Tongue (tissue), 2 donors: ENCODE data around the gene AHDC1. TPM values are rescaled to one million over a fixed set of nuclear protein-coding genes. Genes with fewer than 3 reads are reported as not detected.

Source experiments
- DNase-seq: peaks from one replicate; pipeline ENCODE4 v3.0.0-alpha.2; 2015
- total RNA-seq: library from RNA; depleted of rRNA; stranded (reverse); fragments of >200 nt; gene quantifications from one replicate; pipeline ENCODE4 v1.2.3, GENCODE V29; 2014

The AHDC1 gene
- total RNA-seq, 1 donor from 2014 or later: 50.8 TPM

DNA sequence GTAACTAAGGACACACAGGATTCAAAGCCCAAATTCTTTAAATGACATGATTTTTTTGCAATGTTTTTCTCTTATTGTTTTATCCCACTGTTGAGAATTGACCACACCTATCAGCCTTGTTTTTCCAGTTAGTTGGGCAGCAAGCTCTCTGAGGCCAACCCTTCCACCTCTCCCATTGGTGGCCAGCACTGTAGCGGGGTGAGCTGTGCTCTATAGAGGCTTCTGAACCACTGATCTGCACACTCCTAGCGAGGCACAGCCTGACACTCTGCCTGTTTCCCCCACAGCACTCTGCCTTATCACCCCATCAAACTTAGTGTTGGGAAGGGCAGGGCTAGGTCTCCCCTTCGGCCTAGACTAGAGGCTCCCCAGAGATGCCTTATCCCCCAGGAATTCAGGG, 19.5 kb downstream of the AHDC1 start:
- no peak for DNase-seq

DNA sequence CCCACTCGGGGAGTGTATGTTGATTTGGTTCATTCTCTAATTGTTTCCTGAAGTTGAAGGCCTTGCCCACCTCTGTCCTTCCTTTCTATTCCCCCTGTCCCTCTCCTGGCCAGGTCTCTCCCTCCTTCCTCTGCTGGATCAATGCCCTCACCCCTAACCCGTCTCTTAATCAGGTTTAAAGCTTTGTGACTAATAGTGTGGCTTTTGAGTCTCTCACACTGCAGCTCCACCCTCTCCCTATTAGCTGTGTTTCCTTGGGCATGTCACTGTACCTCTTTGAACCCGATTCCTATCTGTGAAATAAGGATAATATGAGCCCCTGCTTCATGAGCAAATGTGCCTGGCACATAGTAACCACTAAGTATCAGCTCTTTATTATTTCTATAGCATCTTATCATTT, 20.5 kb downstream of the AHDC1 start:
- DNase-seq: no peak

DNA sequence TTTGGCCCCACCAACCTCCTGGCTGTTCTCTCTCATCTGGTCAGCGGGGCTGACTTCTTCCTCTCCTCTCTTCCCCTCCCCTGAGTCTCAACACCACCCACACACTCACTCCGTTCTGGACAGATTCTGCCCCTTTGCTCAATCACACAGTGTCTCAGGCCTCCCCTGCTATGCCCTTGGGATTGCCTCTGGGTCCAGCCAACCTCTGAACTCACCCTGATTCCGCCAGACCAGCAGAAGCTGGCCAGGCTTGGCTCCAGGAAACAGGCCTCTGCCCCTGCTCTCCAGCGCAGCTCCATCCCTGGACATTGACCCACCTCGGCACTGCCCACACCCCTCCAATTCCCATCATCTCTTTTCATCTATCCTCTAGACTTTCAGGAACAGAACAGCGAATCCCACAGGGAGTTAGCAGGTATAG, 22.1 kb downstream of the AHDC1 start:
- no peak for DNase-seq

DNA sequence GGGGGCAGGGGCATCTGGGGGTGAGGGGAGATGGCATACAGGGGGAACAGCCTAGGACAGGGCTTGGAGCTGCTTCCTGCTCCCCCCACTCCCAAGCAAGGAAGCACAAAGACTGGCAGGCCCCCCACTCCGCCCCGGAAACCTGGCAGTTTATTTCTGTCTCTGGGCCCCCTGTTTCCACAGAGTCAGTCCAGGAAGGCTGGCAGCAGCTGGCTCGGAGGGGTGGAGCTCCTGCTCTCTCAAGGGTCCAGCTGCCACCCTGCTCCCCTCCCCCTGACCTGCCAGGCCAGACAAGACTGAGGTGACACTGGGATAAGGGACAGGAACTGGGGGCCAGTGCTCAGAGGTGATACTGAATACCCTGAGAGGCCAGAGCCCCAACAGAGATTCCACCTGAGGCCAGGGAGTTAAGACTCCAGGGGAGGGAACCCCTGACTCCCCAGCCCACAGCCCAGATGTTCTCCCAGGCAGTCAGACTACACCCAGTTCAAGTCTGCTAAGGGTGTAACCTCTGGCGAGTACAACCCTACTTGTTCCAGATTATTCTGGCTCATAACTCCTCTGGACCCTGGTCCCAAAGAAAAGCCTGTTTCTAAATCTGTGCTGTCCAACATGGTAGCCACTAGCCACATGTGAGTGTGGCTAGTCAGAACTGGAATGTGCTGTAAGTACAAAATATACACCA, 26.3 kb downstream of the AHDC1 start:
- DNase-seq: peak; percentile 89

DNA sequence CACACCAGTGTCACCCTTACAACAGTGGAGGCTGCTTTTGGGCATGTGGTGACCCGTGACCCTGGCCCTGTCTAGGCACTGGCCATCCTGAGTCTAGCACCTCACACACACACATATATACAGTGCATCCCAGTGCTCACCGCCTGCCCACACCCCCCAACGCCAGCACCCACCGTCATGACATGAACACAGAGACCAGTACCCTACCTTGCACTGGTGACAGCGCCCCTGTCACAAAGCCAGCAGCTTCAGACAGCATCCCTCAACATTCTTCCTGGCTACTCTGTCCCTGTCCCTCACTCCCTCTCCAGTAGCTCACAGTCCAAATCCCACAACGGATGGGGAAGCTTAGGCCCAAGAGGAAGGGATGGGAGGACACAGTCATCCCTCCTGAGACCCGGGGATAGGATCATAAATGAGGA, 27.1 kb downstream of the AHDC1 start:
- DNase-seq: no peak

DNA sequence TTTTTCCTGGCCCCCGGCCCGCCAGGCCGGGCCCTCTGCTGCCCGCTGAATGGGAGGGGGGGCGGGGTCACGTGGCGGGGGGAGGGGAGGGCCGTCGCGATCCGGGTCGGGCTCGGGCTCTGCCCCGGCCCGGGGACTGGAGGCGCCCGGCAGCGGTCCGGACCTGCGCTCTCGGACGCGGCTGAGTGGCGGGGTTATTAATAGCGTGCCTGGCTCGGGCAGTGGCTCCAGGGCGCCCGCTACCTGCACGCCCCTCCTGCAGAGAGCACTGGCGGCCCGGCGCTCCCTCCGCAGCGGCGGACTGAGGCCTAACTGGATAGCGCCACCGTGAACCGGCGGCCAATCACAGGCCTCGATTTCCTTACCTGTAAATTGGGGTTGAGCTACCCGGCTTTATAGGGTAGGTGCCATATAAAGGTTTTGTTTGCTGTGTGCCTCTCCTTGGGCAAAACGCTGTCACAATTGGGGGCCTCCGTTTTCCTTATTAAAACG, 28.1 kb downstream of the AHDC1 start:
- peak; percentile 73 for DNase-seq

DNA sequence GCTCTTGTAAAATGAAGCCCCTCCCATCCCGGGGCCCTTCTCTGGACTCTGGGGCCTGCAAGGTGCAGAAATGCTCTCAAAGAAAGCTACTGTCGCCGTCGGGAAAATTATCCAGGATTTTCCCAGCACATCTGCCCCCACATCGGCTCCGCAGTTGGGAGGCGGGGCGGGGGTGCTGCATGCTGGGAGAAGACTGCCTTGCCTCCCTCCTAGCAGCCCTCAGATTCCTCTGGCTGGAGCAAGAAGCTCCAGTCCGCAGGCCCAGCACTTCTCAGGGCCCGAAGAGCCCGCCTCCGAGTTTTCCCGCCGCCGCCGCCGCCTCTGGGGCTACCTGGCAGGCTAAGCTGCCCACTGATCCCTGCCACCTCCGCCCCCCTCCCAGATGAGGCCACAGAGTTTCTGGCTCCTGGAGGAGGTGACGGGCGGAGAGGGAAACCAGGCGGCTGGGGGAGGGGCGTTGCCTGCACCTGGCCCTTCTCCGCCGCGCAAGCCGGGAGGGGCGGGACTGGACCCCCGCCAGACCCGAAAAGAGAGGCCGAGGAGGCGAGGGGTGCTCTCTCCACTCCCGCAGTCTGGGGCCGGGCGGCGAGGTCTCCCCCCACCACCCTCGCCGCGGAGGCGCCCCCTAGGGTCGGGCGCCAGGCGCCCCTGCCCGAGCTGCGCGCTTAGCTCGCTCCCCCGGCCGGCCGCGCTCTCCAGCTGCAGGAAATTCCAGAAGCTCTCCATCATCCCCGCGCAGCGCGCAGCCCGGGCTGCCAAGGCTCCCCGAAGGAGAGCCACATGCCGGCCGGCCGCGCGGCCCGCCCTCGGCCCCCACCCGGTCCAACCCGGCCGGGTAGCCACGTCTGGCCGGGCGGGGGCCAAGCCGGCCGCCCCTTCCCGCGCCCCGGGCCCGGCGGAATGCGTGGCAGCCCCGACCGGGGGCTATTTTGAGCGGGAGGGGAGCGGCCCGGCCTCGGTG, 28.8 kb downstream of the AHDC1 start:
- peak; percentile 93 for DNase-seq

DNA sequence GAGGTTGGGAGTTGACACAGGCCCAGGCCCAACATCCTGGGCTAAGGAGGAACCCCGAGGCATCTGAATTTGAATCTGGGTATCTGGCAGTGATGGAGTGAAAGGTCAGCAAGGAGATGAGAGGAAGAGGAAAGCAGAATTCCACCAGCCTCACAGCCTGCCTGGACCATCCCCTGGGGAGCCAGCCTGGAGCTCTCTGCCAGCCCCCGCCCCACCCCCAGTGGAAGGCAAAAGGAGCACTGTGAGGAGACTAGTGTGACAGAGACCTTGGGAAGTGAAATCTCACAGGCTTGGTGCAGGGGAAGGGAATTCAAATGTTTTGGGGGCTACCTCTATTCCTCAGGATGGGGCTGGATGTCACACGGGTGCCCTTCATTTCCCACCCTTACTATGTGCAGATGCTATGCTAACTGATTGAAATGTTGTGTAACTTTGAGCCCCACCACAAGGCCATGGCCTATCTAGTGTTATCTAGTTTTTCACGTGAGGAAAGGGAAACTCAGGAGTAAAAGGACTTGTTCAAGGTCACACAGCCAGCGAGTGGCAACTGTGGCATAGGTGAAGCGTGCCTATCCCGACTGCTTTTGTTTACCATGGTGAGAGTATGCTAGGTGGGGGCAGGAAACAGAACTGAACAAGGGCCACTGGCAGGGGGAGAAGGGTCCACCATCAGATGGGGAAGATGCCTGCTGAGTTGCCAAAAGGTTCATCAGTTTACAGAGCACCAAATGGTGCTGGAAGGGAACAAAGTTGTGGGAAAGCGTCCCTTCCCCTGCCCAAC, 29.8 kb downstream of the AHDC1 start:
- no peak for DNase-seq

DNA sequence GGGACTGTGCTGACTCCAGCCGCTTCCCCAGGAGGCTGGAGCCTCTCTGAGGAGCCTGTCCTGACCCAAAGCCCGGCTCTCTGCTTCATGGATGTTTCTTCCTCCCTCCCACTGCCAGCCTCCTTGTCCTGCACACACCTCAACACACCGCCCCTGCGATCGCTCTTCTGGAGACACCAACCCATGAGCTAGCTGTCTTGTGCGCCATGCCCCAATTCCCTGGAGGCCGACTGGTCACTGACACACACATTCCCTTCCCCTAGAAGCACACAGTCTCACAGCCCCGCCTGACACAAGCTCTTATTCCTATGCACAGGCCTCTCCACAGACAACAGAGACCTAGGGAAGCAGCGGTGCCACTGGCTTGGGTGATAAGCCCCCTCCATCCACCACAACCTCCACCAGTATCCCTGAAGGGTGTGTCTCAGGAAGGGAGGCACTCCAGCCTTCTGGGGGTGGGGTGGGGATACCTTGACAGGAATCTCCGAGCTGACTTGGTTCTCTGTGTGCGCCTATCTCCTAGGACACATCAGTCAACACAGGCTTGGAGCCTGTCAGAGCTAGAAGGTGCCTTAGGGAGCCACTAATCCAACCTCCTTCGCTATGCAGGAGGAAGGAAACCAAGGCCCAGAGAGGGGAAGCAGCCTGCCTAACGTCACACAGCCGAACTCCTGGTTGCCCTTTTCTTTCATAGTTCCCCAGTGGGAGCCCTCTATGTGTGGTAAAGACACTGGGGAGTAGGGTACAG, 31.1 kb downstream of the AHDC1 start:
- no peak for DNase-seq

DNA sequence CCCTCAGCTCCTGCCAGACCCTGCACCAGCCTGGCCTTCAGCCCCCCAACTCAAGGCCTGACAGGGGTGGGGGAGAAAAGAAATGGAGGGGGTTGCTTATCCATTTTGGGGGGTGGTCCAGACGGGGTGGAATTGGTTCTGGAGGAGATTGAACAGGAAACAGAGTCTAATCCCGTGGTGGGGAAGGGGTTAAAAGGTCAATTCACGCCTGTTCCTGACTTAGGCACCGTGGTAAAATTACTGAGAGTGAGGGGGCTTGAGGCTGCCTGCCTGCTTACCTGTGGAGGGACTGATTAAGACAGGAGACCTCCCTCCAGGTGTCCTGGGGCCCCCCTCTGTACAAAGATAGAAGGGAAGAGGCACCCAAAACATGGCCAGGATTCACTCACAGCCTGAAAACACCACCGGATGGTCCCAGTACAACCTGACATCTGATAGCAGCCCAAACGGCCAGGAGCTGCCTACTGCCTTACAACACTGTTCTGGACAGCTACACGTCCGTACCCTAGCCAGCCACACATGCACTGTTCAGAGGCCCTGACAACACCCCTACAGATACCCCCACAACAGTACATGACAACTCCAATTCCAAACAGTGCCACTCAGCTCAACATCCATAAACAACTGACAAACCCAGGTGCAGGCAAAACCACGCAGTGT, 31.8 kb downstream of the AHDC1 start:
- peak; percentile 57 for DNase-seq

DNA sequence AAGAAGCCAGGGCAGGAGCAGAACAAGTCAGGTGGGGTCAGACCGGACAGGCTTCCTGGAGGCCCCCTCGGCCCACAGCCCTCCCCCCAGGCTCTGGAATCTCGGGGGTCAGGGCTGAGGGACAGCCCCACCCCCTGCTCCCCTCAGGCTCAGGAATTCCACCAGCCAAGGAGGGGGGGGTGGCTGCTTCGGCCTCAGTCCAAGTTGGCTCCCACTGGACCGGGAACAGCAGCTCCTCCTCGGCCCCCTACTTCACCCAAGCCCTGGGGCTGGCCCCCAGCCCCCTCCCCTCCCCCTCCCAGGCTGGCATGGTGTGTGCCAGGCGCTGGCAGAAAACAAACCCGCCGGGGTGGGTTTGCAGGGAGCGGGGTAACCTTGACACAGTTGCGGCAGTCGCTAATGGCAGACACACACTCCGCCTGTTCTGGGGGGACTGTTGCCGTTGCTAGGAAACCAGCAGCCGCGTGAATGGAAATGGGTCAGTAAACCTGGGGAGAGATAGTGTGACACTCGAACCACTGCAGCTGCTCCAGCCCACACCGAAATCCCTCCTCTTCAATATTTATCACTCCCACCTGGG, 32.4 kb downstream of the AHDC1 start:
- DNase-seq: peak; percentile 85

DNA sequence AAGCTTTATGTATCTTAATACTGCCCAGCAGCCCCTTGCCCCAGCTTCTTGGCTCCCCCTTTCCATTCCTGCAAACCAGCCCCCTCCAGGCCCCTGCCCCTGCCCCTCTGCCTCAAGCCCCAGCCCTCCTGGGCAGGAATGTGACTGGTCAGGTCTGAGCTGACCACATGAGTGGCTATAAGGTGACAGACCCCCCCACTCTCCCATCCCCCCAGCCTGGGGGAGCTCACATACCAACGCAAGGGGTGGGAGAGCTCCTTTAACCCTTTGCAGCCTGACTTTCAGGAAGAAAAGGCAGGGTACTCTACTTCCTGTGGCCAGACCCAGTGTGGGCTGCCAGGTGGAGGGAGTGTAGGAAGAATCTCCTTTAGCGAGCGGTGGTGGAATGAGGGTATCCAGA, 33.2 kb downstream of the AHDC1 start:
- no peak for DNase-seq

DNA sequence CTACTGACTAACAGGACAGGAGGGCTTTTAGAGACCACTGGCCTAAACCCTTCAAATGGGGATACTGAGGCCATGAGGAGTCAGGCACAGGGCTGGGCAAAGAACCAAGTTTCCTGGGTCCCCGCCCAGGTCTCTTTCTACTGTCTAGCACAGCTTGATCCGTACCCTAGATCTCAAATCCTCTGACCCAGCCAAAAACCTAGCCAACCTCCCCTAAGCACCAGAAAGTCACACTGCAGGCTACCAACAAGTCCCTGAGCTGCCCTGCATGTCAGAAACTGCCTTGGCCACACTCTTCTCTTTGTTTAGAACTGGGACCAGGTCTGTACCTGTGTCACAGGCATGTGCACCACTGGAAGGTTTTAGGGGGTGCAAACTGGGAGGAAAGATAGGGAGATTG, 33.6 kb downstream of the AHDC1 start:
- no peak for DNase-seq

DNA sequence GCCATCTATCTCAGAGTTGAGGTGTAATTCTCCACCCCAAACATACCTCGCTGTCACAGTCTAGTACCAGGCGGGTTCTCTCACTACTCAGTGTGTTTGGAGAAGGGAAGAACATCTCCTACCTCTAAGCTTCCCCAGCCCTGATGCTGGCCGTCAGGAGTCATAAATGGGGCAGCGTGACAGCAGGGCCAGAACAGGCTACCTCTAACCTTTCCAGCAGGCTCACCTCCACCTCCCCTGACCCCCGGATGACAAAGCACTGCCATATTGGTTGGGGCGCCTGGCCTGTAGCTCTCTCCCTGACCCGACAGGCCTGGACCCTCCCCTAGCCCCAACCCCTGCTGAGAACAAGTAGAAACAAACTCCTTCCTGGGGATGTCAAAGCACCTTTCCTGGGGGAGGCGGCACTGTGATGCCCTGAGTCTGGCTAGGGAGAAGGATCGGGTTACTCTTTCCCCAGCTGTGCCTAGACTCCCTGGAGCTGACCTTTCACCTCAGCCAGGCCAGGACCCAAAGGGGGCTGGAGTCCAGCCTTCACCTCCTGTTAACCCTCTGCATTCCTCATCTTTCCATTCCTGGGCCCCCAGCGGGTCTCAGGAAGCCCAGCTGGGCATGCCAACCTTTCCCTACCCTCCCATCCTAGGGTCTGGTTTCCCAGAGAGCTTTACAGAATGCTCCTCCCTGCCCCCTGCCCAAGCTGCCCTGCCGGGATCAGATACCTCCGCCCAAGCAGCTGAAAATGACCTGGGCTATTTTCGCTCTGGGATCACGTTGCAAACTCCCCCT, 34.2 kb downstream of the AHDC1 start:
- peak; percentile 75 for DNase-seq

DNA sequence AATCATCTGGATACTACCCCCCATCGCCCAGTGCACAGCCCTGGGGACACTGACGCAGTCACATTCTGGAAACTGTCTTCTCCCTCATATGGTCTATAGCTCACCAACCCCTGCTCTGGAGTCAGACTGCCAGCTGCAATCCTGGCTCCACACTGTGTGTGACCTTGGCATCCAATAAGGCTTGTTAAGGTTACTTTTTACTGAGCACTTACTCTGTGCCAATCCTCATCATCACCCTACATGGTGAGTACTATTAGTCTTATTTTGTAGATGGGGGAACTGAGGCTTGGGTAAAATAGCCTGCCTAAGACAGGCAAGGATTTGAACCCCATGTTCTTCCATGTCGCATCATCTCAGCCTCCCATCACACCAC, 34.9 kb downstream of the AHDC1 start:
- peak; percentile 66 for DNase-seq

DNA sequence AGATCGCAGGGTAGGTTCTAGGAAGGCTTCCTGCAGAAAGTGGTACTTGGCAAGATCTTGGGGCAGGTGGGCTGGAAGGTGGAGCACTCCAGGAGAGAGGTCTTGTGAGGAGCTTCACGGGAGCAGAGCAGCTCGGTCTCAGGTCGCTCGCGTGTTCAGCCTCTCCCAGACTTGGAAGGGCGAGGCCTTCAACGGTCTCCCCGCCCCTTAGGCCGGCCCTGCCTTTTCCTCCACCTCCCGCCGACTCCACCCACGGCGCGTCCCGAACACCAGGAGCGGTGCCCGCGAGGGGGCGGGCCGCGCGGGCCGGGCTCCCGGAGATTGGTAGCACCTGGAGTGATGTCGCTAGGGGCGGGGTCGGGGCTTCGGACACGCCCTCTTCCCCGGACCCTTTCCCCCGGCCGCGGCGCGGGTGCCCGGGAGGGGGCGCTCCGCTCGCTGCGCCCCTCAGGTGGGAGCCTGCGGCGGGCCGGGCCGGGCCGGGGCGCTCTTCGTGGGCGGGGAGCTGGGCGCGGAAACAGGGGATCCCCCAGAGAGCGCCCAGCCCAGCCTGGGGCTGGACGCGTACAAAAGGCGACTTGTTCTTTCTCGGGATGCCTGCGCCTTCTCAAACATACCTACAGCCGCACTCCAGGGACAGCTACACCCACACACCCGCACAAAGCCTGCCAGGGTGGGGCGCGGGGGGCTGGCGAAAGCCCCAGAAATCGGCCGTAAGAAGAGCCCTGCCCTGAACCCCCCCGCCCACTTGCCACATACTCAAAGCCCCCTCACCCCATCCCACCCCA, 35.5 kb downstream of the AHDC1 start:
- DNase-seq: peak; percentile 97

DNA sequence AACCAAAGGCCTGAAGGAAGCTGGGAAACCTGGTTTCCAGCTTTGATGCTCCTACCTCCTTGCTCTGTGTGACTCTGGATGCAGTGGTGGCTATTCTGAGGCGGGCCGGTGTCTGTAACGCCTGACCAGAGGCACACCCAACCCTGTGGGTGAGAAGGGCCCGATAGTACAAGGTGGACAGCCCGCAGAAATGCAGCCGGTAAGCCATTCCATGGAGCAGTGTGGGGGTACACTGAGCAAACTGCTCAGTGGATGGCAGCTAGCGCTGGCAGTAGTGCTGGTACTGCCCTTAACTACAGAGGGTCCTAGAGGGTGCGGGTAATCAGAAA, 36.0 kb downstream of the AHDC1 start:
- DNase-seq: no peak

DNA sequence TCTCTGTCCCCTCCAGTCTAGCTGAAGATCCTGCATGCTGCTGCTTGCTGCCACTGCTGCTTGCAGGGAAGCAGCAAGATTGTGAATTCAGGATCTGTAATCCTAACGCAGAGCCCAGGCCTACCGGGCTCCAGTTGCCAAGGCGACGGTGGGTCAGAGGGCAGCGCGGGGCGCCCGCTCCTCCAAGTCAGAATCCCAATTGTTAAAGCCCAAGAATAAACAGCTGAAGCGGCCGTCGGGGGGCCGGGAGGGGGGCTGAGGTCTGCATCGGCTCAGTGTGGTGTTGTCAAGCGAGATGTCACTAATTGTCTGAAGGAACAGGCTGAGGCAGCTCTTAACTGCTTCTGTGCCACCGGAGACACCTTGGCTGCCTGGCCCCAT, 36.8 kb downstream of the AHDC1 start:
- peak; percentile 57 for DNase-seq

DNA sequence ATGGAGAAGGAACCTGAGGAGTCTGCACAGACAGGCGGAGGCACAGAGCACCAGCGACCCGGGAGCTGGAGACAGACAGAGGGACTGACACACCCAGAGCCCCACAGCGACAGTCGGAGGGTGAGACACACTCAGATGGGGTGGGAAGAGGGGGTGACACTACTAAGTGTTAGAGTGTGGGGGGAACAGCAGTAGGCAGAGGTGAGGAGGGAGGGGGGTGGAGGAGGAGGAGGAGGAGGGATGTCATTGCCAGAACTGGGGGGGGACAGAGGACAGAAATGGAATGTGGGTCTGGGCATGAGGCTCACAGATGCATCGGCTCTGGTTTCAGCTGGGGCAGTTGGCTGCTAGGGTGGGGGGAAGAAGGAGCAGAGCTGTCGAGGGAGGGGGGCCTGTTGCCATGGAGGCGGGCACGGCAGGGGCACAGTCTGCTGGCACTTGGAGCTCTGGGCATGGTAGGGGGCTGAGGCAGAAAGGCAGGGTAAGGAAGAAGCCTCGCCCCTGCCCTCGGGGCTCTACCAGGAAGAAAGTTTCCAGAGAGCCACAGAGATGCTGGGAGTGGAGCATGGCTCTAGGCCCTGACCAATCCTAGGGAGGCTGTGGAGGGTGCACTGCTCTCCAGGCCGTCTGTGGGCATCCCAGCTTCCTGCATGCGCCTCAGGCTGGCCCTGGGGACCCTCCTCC, 37.3 kb downstream of the AHDC1 start:
- peak; percentile 88 for DNase-seq
